ENCODE results near the gene NEK3. TPM values are rescaled to one million over a fixed set of nuclear protein-coding genes. Genes with fewer than 3 reads are reported as not detected.
A peak's percentile ranks its signal among the peaks of the same experiment; 100 is the strongest.
"Not testable (repeated sequence)": the region's sequence is repeated elsewhere in the genome, so short reads cannot be mapped to it uniquely, and the experiment has no call there.

The NEK3 gene
- polyA plus RNA-seq, 2 of the 4 experiments (the other 2 are of a cell fraction): 6.5 to 19.3 TPM

DNA sequence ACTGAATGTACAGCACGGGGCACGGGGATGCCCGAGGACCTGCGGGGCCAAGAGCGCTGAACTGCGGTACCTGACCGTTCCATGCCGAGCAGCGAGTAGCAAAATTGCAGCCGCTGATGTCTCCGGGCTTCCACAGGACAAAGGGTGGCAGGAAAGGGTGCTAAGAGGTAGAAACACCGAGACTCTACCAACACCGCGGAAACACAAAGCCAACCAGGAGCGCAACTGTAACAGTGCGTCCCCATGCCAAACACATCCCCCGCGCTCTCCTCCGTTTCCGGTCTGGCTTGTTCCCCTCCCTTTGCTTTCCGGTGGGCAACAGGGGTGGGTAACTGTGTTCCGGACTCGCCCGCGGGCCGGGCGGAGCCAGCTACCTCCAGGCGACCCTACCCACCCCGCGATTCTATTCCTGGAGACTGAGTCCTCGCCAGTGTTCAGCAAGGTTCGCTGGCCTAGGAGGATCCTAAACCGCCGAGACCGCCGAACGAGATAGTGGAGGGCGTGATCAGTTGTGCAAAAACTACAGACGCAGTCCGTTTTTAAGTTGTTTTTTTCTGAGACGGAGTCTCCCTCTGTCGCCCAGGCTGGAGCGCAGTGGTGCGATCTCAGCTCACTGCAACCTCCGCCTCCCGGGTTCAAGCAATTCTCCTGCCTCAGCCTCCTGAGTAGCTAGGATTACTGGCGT is 34.9 kb upstream of the NEK3 start (continued):
- no peak for TF ChIP-seq ZNF302 (CRISPR knock-in tag; IDR thresholded peaks at IDR 0.05)

DNA sequence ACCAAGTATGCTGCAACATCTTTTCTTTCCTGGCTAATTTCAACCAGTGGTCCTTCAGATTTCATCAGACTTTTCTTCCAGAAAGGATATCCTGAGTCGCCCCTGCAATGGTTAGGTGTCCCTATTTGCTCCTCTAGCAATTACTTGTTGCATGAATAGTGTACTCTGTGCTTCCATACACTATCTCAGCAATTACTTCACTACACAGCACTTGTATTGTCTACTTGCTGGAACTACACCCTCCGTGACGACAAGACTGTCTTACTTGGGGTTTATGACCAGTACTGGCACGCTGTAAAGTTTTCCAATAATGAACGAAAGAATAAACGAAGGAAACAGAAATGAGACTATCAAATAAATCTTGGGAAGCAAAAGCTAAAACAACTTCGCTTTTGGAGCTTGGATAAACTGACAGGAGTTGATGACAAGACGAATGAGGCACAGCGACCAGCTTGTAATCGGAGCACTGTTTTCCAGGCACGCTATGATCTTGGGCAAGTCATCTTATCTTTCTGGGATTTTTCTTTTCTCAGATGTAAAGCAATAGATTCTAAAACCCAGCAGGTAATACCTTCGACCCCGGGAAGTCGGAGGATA is 34.3 kb upstream of the NEK3 start:
- peak; percentile 43 to 45; a peak in 4 of 6 replicates for ATAC-seq
- ChIA-PET CTCF (interaction anchor here (1.8 kb wide), 1 partner anchor 379 kb away, joined by 7 read pairs; no protein-coding TSS in a partner anchor), POLR2A (interaction anchor here (1.0 kb wide), 1 partner anchor 66 kb away, joined by 5 read pairs; no protein-coding TSS in a partner anchor)
- not testable (repeated sequence) for H3K4me1 ChIP-seq; H3K9me3 ChIP-seq; DNase-seq (ENCODE audit: low read depth in 1 of 2, low spot score in 1 of 2); FAIRE-seq
- Histone ChIP-seq H3K4me2 (peak overlapping the region; percentile 77), H3K4me3 (peak overlapping the region; percentile 87), H3K27ac (peak overlapping the region; percentile 83 to 91)
- 2% methylated on average over 13 of the region's 14 CpGs for WGBS (ENCODE audit: missing lambda C conversion rate)

DNA sequence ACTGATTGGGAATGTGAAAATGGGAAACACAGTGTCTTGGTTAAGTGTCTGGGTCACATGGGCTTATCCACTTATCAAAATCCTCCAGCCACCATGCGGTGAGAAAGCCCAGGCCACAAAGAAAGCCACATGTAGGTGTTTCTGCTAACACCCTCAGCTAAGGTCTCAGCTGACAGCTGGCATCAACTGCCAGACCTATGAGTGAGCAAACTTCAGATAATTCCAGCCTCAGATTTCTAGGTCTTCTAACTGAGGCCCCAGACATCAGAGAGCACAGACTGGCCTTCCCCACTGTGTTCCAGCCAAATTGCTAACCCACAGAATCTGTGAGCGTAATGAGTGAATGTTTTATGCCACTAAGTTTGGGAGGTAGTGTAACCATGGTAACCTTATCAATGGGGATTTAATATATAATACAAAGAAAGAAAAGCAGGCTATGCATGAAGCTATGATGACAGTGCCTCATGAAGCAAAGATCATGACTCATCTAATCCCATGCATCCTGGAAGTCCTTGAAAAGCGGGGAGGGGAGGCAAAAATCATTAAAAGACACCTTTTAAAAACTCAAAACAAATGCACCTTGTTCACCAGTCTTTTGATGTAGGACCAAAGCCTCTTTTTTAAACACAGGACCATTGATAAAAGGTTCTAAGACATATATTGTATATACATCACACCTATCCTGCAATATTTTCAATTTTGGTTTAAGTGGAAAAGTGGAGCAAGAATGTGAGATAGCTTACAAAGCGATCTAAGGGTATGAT is 28.2 kb upstream of the NEK3 start:
- POLR2A ChIA-PET; DNase-seq (ENCODE audit: low read depth in 1 of 2, low spot score in 1 of 2); H3K27ac ChIP-seq; H3K4me3 ChIP-seq; ATAC-seq; H3K9me3 ChIP-seq; H3K4me2 ChIP-seq; H3K4me1 ChIP-seq; FAIRE-seq: not testable (repeated sequence)
- CTCF ChIA-PET: interaction anchor here (1.3 kb wide), 1 partner anchor 14 kb away, joined by 4 read pairs; no protein-coding TSS in a partner anchor
- 91% methylated on average over 4 of the region's 4 CpGs for WGBS (ENCODE audit: missing lambda C conversion rate)

DNA sequence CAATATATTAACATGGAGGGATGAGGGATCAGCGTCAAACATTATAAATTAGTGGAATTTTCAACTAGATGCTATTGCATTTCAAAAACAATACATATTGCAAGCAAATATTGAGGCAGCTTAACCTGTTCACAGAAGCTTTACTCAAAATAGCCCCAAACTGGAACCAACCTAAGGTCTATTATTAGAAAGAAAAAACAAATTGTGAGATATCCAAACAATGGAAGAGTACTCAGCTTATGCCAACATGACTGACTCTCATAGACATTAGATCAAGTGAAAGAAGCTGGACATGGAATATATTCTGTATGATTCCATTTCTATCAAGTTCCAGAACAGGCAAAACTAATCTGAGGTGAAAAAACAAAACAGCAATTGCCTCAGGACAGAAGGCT is 27.6 kb upstream of the NEK3 start:
- no peak for DNase-seq (ENCODE audit: low read depth in 1 of 2, low spot score in 1 of 2)
- H3K4me2 ChIP-seq: no peak overlapping the region
- no peaks in the 10 kb centered on the region for H3K9me3 ChIP-seq
- FAIRE-seq: no peak
- TF ChIP-seq EHMT2 (IDR thresholded peaks at IDR 0.05; ENCODE audit: low read depth) (no peak), CBX2 (IDR thresholded peaks at IDR 0.05; ENCODE audit: borderline replicate concordance, low read depth) (no peak), KDM5A (IDR thresholded peaks at IDR 0.05) (no peak), CBX8 (IDR thresholded peaks at IDR 0.05) (no peak), FOSL2 (IDR thresholded peaks at IDR 0.05) (no peak), FOSL2 (CRISPR knock-in tag; IDR thresholded peaks at IDR 0.05) (no peak), GATA3 (IDR thresholded peaks at IDR 0.05; ENCODE audit: borderline replicate concordance) (no peak), POLR2AphosphoS2 (conservative IDR thresholded peaks at IDR 0.05; ENCODE audit: low read length) (no peak), NFE2L2 (conservative IDR thresholded peaks at IDR 0.05; ENCODE audit: low read length) (no peak), MAZ (IDR thresholded peaks at IDR 0.05; ENCODE audit: borderline replicate concordance, low read depth, low read length) (no peak), SMC3 (IDR thresholded peaks at IDR 0.05) (no peak), RAD21 (conservative IDR thresholded peaks at IDR 0.05 in 1 of 2, IDR thresholded peaks at IDR 0.05 in 1 of 2) (no peak), ZSCAN20 (CRISPR knock-in tag; IDR thresholded peaks at IDR 0.05) (no peak), ZFP36 (IDR thresholded peaks at IDR 0.05; ENCODE audit: borderline replicate concordance, partially characterized antibody) (no peak), EHF (CRISPR knock-in tag; IDR thresholded peaks at IDR 0.05) (no peak), FOXS1 (CRISPR knock-in tag; IDR thresholded peaks at IDR 0.05) (no peak)
- TF ChIP-seq, protein P1, sequence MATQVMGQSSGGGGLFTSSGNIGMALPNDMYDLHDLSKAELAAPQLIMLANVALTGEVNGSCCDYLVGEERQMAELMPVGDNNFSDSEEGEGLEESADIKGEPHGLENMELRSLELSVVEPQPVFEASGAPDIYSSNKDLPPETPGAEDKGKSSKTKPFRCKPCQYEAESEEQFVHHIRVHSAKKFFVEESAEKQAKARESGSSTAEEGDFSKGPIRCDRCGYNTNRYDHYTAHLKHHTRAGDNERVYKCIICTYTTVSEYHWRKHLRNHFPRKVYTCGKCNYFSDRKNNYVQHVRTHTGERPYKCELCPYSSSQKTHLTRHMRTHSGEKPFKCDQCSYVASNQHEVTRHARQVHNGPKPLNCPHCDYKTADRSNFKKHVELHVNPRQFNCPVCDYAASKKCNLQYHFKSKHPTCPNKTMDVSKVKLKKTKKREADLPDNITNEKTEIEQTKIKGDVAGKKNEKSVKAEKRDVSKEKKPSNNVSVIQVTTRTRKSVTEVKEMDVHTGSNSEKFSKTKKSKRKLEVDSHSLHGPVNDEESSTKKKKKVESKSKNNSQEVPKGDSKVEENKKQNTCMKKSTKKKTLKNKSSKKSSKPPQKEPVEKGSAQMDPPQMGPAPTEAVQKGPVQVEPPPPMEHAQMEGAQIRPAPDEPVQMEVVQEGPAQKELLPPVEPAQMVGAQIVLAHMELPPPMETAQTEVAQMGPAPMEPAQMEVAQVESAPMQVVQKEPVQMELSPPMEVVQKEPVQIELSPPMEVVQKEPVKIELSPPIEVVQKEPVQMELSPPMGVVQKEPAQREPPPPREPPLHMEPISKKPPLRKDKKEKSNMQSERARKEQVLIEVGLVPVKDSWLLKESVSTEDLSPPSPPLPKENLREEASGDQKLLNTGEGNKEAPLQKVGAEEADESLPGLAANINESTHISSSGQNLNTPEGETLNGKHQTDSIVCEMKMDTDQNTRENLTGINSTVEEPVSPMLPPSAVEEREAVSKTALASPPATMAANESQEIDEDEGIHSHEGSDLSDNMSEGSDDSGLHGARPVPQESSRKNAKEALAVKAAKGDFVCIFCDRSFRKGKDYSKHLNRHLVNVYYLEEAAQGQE (IDR thresholded peaks at IDR 0.05): no peak
- TF ChIP-seq, protein P2, sequence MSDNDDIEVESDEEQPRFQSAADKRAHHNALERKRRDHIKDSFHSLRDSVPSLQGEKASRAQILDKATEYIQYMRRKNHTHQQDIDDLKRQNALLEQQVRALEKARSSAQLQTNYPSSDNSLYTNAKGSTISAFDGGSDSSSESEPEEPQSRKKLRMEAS (IDR thresholded peaks at IDR 0.05): no peak
- TF ChIP-seq, protein P3, sequence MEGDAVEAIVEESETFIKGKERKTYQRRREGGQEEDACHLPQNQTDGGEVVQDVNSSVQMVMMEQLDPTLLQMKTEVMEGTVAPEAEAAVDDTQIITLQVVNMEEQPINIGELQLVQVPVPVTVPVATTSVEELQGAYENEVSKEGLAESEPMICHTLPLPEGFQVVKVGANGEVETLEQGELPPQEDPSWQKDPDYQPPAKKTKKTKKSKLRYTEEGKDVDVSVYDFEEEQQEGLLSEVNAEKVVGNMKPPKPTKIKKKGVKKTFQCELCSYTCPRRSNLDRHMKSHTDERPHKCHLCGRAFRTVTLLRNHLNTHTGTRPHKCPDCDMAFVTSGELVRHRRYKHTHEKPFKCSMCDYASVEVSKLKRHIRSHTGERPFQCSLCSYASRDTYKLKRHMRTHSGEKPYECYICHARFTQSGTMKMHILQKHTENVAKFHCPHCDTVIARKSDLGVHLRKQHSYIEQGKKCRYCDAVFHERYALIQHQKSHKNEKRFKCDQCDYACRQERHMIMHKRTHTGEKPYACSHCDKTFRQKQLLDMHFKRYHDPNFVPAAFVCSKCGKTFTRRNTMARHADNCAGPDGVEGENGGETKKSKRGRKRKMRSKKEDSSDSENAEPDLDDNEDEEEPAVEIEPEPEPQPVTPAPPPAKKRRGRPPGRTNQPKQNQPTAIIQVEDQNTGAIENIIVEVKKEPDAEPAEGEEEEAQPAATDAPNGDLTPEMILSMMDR (IDR thresholded peaks at IDR 0.05): no peak
- no peak for ATAC-seq
- WGBS (ENCODE audit: missing lambda C conversion rate): 86% methylated on average over 1 of the region's 1 CpG
- ChIA-PET CTCF (interaction anchor here (1.3 kb wide), 1 partner anchor 14 kb away, joined by 4 read pairs; no protein-coding TSS in a partner anchor), POLR2A (no interaction called here)
- H3K27ac ChIP-seq: no peak overlapping the region
- H3K4me1 ChIP-seq: no peaks in the 10 kb centered on the region
- no peak overlapping the region for H3K4me3 ChIP-seq

DNA sequence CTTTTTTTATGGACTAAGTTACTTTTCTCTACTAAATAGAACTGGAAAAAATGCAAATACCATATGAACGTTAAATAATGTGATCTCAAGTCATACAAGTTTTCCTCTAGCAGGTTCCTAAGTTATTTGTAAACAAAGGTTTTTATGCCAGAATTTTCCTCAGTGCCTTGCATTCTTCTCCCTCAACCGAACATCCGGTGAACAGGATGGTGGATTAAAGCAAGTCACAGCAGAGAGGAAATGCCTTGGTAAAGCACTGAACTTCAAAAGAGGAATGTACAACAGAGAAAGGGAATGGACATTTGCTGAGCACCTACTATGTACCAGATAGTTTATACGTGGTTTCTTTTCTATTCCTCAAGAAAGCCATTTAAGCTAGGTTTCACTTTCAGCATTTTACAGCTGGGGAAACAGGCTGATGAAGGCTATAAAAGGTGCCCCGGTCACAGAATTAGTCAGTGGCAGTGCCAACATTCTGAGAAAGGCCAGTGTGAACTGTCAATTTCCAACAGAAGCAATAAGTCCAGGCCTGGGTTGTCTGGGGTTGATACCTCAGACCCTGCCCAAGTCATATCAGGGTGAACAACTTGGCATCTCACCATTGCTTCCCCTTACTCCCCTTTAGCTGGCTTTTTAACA is 22.0 kb upstream of the NEK3 start:
- CTCF ChIA-PET; H3K4me1 ChIP-seq; ATAC-seq; H3K27ac ChIP-seq; H3K4me2 ChIP-seq; H3K9me3 ChIP-seq; H3K4me3 ChIP-seq; FAIRE-seq; POLR2A ChIA-PET; DNase-seq (ENCODE audit: low read depth in 1 of 2, low spot score in 1 of 2): not testable (repeated sequence)
- WGBS (ENCODE audit: missing lambda C conversion rate): 89% methylated on average over 4 of the region's 5 CpGs
